Activated CD4-positive, CD25-positive, alpha-beta regulatory T cell treated with anti-CD3 and anti-CD28 coated beads, Interleukin-2, amount 50 U/mL, for 72 hours (primary cell): ENCODE results near the gene CIC.
A peak's percentile ranks its signal among the peaks of the same experiment; 100 is the strongest.

Source experiments
- DNase-seq: peaks from one replicate; pipeline ENCODE4 v3.0.0; 2021

The CIC gene

GRCh38 chr19:42290136-42290522 is 21.1 kb downstream of the CIC start:
- no peak for DNase-seq

DNA sequence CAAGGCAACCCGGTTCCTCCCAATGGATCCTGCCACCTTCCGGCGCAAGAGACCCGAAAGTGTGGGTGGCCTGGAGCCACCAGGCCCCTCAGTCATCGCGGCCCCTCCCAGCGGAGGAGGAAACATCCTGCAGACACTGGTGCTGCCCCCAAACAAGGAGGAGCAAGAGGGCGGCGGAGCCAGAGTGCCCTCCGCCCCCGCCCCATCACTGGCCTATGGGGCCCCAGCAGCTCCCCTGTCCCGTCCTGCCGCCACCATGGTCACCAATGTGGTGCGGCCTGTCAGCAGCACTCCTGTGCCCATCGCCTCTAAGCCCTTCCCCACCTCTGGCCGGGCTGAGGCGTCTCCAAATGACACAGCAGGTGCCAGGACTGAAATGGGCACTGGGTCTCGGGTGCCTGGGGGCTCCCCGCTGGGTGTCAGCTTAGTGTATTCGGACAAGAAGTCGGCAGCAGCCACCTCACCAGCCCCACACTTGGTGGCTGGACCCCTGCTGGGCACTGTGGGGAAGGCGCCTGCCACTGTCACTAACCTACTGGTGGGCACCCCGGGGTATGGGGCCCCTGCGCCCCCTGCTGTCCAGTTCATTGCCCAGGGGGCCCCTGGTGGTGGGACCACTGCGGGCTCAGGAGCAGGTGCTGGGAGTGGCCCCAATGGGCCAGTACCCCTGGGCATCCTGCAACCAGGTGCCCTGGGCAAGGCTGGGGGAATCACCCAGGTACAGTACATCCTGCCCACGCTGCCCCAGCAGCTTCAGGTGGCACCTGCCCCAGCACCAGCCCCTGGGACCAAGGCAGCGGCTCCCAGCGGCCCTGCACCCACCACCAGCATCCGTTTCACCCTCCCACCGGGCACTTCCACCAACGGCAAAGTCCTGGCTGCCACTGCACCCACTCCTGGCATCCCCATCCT is 21.7 kb downstream of the CIC start:
- no peak for DNase-seq

DNA sequence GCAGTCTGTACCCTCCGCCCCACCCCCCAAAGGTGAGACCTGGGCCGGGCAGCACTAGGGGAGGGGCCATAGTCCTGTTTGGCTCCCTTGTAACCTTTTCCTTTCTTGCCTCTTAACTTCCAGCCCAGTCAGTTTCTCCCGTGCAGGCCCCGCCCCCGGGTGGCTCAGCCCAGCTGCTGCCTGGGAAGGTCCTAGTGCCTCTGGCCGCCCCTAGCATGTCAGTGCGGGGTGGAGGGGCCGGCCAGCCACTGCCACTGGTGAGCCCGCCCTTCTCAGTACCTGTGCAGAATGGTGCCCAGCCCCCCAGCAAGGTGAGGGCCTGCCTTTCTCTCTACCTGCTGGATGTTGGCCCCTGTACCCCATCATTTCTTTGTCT is 22.4 kb downstream of the CIC start:
- no peak for DNase-seq

- no peak for DNase-seq
These were observed 23.2 kb downstream of the CIC start for GRCh38 chr19:42292042-42292960.

DNA sequence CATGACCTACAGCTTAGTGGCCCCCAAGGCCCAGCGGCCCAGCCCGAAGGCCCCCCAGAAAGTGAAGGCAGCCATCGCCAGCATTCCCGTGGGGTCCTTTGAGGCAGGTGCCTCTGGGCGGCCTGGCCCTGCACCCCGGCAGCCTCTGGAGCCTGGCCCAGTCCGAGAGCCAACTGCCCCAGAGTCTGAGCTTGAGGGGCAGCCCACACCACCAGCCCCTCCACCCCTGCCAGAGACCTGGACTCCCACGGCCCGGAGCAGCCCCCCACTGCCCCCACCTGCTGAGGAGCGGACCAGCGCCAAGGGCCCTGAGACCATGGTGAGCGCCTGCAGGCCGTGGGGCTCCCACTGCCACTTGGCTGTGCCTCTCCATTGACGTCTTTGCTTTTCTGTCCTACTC is 23.9 kb downstream of the CIC start:
- DNase-seq = no peak

DNA sequence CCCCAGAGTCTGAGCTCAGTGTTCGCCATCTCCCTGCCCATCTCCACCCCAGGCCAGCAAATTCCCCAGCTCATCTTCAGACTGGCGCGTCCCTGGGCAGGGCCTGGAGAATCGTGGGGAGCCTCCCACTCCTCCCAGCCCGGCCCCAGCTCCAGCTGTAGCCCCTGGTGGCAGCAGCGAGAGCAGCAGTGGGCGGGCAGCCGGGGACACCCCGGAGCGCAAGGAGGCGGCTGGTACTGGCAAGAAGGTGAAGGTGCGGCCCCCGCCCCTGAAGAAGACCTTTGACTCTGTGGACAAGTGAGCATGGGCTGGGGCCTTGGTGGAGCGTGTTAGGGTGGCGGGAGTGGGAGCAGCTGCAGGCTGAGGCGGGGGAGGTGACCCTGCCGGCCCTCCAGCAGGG is 24.5 kb downstream of the CIC start:
- DNase-seq = no peak

DNA sequence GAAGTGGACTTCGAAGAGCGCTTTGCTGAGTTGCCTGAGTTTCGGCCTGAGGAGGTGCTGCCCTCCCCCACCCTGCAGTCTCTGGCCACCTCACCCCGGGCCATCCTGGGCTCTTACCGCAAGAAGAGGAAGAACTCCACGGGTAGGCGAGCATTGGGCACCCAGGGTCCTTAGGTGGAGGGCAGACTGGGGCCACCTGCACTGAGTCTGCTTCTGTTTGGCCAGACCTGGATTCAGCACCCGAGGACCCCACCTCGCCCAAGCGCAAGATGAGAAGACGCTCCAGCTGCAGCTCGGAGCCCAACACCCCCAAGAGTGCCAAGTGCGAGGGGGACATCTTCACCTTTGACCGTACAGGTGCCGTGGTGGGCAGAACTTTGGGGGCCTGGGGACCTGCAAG is 24.9 kb downstream of the CIC start:
- DNase-seq = no peak

DNA sequence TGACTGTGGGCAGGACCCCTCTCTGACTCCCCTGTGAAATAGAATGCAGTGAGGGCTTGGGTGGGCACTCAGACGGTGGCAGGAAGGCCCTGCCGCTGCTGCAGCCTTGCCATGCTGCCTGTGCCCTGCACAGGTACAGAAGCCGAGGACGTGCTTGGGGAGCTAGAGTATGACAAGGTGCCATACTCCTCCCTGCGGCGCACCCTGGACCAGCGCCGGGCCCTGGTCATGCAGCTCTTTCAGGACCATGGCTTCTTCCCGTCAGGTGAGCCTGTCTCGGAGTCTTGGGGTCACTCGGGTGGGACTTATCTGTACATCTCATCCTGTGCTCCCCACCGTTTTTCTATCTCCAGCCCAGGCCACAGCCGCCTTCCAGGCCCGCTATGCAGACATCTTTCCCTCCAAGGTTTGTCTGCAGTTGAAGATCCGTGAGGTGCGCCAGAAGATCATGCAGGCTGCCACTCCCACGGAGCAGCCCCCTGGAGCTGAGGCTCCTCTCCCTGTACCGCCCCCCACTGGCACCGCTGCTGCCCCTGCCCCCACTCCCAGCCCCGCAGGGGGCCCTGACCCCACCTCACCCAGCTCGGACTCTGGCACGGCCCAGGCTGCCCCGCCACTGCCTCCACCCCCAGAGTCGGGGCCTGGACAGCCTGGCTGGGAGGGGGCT is 25.6 kb downstream of the CIC start:
- no peak for DNase-seq

DNA sequence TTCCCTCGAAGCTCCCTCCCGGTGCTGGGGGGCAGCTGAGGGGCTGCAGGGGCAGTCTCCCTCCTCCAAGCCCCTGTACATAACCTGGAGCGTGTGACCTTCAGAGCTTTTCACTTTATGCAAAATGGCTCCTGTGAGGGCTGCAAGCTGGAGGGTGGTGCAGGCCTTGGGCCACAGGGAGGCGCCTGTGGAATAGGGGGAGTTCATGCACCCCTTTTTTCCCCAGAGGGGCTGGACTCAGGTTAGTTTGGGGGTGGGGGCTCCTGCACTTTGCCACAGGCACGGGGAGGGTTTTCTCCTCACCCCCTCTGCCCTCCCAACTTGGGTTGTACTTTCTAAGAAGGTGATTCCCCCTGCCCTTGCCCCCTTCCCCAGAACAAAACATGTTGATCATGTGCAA is 26.3 kb downstream of the CIC start:
- no peak for DNase-seq

DNA sequence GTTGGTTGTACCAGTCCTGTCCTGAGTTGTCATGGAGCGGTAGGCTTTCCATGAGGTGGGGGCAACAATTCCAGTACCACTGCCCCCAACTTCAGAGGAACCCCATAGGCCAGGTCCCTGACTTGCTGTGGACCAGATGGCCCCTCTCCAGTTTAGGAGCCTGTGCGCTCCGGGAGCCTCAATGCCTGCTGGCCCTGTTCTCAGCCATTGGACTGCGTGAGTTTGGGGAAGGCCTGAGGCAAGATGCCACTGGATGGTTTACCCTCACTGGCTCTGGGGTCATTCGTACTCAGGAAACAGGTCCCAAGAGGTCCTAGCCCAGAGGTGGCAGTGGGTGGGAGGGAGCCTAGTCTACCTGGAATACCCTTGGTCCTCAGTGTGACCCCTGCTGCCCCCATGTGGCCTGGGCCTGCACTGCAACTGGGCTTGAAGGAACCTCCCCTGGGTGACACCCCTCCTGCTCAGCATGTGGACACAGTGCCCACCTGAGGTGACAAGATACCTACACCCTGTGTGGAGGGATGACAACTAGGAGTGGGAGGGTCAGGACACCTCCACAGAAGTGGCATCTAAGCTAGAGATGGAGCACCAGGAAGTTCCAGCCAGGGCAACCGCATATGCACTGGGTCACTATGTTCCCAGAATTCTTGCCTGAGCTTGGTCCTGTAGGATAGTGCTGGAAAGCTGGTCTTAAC is 26.9 kb downstream of the CIC start:
- DNase-seq = peak; percentile 92

DNA sequence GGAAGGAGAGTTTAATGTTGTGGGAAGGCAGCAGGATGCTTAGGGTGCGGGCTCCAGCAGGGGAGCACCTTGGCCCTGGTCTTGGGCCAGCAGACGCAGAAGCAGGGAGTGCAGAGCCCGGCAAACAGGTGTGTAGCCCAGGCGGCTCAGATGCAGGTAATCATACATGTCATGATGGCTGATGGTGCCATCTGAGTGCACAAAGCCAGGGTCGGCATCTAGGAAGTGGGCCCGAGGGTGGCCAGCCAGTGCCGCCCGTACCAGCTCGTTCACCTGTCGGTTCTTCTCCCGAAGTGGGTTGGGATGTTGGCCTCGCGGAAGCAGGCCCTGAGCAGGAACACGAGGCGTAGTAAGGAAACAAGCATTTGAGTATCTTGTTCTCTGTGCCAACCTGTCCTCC is 28.0 kb downstream of the CIC start:
- no peak for DNase-seq

DNA sequence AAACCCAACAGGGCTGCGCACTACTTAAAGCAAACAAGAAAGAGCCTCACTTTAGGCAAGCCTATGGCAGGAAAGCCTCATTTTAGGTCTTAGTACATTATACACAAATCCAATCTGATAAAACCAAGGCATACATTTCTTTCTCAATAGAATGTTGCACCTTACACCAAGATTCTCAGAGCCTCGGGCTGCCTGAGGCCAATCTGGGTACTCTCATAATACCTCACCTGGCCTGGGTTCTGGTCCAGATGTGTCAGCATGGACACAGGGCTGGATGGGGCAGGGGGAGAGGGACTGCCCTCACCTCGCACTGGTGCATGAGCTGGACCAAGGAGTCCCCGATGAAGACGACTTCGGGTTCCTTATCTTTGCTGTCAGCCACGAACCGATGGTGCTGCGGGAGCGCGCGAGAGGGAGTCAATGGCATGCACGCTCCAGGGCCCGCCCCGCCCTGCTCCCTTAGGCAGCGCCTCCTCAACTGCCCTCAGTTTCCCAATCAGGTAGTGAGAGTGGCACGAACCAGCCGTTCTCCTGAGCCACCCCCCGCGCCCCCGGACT is 32.7 kb downstream of the CIC start, which contains the start of gene PRR19:
Gene PRR19, plus strand, starts transcription at position 487 of the 558 bp plus-strand sequence. CDS start 7,453 bp downstream, outside the sequence.
- peak; percentile 44 for DNase-seq

- DNase-seq = no peak
These were observed 34.0 kb downstream of the CIC start for GRCh38 chr19:42303101-42303464.

DNA sequence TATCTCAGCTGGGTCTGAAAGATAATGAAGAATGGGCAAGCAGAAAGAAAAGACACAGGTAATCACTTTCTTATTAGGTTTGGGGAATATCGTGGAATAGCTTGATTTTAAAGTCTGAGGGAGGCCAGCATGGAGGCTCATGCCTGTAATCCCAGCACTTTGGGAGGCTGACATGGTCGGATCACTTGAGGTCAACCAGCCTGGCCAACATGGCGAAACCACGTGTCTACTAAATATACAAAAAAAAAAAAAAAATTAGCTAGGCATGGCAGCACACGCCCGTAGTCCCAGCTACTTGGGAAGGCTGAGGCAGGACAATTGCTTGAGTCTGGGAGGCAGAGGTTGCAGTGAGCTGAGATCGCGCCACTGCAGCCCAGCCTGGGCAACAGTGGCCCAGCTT is 34.8 kb downstream of the CIC start:
- no peak for DNase-seq

DNA sequence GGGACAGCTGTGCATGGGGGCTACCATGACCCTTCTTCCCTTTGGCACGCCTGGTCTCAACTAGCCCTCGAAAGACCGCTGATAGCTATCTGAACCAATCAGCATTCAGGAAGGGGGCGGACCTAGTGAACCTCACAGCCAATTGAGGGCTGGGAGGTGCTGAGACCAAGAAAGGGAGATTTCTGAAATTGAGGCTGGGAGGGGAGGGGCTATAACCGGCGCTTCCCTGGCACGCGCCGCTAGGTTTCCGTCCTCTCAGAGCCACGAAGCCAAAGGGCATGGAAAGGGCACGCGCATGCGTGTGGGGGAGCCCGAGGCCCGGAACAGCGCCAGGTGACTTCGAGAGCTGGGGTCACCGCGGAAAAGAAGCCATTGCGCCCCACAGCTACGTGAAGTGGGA is 37.6 kb downstream of the CIC start:
- DNase-seq = no peak

DNA sequence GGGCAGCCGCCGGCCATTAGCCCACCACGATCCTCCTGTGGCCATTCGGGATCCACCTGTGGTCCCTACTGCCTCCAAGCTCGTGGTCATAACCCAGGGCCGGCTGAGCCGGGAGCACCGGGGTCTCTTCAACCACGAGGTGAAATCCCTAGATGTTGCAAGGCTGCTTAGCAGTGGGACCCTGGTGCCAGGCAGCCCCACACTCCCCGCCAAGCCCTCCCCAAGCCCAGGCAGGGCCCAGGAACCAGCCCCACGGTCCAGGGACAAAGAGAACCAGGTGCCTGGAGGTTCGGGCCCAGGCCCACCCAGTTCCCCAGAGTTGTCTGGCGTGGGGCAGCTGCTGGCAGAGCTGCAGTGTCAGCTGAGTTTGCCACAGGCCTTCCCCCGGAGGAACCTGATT is 40.6 kb downstream of the CIC start:
- no peak for DNase-seq

DNA sequence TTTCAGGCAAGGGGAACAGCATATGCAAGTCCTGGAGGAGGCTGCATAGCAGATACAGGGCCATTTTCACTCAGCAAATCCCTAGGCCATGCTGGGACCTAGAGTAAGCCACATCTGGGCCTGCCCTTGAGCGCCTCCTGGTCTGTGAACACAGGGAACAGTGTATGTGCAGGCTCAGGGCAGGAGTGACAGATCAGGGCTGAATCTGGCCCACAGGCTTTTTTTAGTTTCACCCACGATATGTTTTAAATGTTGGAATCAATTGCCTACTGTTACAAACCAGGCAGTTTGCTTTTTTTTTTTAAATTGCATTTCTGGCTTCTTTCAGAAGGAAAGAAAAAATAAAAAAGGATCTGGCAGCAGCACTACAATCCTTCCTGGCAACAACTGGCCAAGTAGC is 42.6 kb downstream of the CIC start:
- DNase-seq = no peak

- DNase-seq = no peak
These were observed 43.3 kb downstream of the CIC start for GRCh38 chr19:42312370-42312769.

DNA sequence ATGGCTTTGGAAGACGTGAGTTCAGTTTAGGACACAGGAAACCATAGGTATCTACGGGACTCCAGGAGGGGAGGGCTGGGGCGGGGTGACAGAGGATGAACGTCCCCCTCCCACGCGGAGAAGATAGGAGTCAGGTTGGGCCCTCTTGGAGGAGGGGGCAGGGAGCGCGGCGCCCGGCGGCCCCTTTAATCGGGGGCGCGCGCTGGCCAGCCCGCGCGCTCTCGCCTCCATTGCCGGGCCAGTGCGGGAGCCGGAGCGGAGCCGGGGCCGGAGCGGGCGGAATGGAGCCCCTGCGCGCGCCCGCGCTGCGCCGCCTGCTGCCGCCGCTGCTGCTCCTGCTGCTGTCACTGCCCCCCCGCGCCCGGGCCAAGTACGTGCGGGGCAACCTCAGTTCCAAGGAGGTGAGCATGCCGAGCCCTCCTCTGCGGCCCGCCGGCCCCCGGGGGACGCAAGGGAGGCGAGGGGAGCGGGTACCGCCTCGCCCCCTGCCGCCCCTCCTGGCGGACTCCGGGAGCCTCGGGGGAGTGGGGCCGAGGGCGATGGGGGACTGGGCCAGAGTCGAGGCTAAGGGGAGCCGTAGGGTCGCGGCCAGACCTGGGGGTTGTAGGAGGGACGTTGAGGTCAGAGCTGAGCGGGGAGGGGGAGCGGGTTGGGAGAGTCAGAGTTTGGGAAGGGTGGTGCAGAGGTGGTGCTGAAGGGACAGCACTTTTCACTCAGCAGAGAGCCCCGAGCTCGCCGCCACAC is 44.2 kb downstream of the CIC start, which contains the start of gene TMEM145:
Gene TMEM145, plus strand, starts transcription at position 214 of the 744 bp plus-strand sequence. Its CDS starts 68 bp downstream, at position 282.
- no peak for DNase-seq

DNA sequence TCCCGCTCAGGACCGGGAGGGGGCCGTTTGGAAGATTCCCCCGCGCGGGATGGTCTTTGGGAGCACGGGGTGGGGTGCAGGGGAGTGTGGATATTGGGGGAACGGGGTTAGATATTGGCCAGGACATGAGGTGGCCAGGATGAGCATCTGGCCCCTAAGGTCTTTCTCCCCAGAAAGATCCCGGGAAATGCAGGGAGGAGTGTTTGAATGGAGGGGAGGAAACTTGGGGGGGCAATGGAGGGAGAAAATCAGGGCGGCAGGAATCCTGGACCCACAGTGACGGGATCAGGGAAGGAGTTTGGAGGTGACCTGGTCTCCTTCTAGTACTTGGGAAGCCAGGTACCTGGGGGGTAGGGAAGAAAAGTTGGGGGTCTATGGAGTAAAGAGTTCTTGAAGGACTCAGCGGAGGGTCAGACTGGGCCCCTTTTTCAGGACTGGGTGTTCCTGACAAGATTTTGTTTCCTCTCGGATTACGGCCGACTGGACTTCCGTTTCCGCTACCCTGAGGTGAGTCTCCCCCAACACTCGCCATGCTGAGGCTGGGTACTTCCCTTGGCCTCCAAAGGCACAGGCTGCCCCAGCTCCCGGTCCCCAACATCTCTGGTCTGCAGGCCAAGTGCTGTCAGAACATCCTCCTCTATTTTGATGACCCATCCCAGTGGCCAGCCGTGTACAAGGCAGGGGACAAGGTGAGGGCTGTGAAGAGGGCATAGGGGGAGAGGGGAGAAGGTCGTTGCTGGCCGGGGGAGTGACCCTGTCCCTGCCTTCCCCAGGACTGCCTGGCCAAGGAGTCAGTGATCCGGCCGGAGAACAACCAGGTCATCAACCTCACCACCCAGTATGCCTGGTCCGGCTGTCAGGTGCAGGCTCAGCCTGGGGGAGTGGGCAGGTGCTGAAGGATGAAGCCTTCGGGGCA is 45.0 kb downstream of the CIC start:
- no peak for DNase-seq
